SW480 (cell line): ENCODE measurements around the gene TALDO1.

Source experiments
- DNase-seq: peaks from one replicate; pipeline ENCODE4 v3.0.0-alpha.2; 2016; ENCODE audit warnings: low spot score

Gene TALDO1

DNA sequence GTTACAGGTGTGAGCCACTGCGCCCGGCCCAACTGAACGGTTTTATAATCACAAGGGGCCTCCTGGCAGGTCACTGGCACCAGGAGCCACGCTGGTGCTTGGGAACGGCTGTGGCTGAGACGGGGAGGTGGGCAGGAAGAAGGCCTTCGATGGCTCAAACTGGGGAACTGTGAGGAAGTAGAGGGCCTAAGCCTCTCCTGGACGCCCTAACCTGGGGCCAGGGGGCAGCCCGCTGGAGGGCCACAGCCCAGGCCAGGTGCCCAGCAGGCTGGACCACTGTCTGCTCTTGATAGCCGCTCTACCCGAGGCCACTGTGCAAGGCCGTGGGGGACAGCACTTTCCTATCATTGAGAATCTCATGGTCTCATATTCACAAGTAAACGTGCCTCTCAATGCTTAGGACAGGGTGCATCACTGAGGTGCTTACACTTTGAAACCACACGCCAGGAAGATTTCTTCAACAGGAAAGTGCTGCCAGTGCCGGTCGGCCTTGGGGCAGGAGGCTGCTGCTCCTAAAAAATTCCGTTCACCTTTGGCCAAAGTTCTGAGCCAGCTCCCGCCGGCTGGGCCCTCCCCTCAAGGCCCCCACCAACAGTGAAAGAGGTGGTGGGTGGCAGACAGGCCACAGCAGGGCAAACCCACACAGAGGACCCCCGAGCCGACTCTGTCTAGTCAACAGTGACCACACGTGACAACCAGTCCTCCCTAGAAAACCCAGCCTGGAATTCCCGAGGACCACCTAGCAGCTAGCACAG is 22.8 kb downstream of the TALDO1 start:
- no peak for DNase-seq

DNA sequence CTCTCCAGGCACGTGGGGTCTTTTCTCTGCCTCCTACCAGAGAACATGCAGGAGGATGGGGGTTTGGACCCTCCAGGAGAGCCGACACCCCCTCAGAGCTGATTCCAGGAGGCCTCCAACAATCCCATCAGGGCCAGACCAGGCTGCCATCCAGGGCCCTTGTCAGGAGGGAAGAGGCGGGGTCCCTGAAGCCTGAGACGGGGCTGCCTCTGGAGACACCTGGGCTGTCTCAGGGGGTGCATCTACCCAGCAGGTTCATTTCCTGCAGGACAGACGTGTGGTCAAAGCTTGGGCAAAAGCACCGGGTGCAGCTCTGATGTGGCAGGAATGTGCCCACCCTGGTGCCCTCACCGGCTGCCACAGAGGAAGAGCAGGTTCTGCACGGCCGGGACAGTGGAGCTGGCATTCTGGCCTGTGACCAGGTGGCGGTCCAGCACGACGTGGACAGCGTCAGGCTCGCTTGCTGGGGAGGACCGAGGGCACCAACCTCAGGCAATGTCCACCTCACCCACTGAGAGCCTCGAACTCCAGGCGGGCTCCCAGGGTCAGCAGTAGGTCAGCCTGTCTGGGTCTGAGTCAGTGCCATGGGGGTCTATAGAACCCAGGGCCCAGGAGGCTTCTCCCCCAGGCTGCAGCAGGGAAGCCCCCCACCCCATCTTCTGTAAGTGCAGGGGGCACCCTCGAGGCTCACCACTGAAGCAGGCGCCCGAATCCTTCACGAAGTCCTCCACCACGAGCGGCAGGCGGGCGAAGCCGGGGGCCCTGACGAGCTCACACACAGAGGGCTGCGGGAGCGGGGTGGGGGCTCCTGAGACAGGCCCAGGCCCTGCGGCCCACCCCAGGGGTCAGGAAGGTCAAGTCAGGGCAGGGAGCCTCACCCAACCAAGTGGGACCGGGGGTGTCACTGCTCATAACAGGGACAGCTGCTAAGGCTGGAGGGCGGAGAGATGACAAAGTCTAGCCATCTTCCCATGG is 23.7 kb downstream of the TALDO1 start:
- no peak for DNase-seq

DNA sequence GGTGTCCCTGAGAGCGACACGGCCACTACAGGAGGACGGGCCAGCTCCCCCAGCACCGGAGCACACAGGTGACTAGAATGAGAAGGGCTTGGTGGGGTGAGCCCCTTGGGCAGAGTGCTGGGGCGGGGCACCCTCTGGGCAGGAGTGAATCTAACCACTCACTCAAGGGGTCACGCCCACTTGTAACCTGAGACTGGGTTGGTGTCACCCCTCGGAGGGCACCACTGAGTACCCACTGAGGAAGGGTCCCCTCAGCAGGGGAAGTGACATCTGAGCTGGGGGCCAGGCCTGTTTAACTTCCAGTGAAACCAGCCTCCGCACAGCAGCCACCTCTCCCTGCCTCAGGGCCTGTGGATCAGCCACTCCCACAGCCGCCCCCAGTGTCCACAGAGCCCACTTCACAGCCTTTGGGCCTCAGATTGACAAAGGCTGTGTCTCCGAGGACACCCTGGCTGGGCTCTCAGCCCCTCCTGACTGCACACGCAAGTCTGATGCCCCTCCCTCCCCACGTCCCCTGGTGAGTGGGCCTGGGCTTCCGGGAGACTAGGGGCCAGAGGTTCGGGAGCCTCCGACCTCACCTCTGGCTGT is 24.4 kb downstream of the TALDO1 start:
- no peak for DNase-seq

DNA sequence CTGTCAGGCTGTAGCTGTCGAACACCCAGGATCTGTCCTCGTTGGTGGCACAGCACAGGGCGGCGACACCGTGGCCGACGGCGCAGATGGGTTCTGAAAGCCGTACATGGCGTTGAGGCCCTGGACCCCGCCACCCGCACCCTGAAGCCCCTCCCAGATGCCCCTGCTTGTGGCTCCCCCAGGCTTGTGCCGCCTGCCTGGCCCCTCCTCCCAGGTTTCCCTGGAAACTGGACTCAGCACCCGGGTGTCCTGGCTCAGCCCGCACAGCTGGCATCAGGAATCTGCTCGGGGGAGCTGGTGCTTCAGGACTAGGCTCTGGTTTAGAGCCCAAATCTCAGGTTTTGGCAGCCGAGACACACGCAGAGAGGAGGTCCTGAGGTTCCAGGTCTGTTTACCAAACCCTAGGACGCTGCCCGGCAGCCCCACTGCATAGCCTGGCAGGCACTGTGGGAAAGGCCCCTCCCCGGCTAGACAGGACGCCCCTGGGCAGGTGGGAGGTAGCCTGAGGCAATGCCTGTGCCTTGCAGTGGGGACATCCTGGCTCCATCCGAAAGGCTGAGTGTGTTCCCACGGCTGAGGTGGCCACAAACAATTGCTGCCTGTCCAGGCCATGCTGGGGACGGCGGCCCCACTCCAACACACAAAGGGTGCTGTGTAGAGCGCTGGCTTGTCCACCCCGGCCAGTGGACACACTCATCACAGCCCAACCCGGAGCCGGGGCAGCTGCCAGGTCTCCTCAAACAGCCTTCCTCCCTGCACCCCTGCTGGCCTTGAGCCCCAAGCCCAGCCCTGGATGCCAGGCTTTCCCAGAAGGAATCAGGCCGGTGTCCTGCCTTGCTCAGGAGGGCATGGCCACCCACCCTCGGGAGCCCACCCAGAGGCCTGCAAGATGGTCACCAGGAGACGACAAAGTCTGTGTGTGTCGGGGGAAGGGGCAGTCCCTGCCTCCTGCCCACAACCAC is 25.4 kb downstream of the TALDO1 start:
- no peak for DNase-seq

DNA sequence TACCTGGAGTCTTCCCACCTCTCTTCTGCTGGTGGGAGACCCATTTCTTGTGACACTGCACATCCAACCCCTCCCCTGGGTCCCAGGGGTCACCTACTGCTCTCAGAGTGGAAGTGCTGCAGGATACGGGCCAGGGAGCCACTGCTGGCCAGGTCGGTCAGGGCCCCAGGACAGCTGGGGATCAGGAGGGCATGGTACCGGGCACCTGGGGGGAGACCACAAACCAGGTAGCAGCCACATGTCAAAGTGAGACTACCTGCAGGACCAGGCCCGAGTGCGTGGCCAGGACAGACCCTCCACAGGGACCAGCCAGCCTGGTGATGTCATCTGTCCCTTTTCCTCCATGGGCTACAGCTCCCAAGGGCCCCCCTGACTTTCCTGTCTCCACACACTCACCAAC is 26.2 kb downstream of the TALDO1 start:
- DNase-seq: no peak

DNA sequence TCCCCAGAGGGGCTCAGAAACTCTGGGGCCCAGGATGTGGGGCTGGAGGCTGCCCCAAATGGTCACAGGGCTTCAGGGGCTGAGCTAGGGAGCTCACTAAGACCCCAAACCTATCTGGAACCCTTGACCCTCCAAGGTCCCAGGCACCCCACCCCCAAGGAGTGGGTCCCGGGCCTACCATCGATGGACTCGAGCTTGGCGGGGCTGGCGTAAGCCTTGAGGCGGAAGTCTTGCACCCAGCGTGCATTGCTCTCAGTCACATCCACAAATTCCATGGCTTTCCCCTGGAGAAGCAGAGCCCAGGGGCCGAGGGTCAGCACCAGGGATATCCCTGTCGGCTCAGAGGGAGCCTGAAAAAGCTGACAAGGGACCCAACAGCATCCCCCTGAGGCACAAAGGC is 26.6 kb downstream of the TALDO1 start:
- no peak for DNase-seq

DNA sequence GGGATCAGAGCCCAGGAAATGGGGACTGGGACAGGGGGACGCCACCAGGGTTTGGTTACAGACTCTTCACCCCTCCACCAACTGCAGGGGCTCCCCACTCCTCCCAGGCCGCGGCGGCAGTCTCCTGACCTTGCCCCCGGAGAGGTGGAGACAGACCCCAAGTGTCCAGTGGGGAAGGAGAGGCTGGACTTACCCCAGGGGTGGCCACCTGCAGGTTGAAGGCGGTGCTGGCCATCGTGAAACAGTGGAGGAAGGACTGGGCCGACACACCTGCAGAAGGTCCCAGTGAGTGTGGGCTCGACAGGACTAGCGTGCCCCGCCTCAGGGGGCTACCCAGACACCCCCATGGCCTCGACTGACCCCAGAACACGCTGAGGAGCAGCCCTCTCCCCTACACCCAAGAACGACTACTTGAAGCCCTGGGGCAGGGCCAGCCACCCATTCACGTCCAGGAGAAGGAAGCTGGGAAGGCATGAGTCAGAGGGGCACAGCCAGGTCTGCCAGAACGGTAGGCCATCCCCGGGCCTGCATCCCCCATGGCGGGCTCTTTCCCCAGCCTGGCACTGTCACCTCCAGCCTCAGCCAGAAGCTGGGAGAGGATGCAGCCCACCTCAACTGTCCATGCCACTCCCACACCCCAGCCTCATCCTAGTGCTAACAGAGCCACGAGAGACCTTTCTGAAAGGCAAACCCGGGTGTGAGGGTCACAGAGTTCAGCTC is 27.8 kb downstream of the TALDO1 start:
- no peak for DNase-seq

DNA sequence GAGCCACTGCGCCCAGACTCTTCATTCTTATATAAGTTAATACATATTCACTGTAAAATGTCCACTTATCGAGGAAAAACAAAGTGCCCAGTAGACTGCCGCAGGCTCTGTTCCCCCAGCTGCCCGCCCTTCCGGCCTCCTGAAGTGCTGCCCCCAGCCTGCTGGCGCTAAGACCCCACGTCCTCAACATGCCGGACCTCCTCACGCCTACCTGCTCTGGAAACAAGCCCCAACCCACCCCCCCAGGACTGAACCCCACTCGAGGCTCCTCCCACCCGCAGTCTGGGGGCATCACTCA is 28.9 kb downstream of the TALDO1 start:
- no peak for DNase-seq

DNA sequence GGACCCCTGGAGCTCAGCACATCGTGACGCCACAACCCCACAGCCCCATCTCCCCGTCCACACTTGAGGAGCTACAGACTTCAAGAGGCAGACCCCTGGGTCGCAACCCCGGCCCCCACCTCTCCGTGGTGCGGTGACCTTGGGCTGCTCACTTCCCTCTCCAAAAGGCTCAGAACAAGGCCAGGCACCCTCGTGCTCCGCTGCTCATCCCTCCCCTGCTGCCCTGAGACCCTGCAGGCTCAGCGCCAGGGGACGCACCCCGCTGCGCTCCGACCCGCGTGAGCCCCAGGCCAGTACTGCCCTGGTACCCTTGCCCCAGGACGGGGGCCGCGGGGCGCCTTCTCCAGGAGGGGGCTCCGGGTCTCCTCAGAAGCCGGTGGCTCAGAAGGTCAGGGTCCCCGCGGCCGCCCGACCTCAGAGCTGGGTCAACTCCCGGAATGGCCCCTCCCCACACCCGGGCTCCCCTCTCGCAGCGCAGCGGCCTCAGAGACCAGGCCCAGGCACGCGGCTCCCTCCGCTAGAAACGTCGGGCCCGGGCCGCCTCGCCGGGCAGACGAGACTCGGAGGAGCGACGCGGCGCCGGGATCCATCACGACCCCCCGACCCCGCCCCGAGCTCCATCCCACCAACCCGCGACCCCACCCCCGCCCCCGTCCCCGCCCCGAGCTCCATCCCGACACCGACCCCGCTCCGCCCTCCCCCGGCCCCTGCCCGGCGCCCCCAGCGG is 29.5 kb downstream of the TALDO1 start:
- DNase-seq: no peak

DNA sequence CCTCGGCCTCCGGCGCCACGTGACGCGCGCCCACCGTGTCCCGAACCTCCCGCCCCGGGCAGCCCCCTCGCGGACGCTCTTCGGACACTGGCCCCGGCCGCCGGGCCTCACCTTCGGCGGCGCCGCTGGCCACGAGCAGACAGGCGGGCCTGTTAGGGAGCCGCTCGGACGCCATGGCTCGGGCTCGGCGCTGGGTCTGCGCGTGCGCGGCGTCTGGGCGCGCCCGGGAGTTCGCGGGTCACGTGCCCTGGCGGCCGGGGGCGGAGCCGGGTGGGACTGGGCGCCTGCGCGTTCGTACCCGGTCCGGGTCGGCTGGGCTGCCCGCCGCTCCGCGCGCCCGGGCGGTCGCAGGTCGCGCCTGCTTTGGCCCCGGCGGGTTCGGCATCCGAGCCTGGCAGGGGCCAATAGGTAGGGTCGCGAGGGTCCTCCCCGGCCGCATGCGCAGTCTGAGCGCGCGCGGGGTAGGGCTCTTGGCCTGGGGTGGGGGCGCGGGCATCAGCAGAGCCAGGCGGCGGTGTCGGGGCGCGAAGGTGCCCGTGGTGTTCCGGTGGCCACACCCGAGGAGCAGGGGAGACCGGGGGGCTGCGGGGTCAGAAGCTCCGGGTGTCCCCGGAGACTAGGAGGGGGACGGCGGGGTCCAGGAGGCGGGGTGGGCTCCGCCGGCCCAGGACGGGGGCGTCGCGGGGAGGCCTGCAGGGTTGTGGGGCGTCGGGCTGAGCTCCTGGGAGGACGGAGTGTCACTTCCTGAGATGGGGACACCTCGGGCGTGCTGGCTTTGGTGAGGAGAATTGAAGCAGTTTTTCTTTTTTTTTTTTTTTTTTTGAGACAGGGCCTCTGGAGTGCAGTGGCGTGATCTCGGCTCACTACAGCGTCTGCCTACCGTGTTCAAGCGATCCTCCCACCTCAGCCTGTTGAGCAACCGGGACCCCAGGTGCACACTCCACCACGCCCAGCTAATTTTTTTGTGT is 30.3 kb downstream of the TALDO1 start, which contains the start of gene GATD1:
TSS of gene GATD1 (minus strand) at position 200 of the 968 bp plus-strand sequence. CDS start at position 175, 25 bp downstream.
- peak; percentile 77 for DNase-seq

DNA sequence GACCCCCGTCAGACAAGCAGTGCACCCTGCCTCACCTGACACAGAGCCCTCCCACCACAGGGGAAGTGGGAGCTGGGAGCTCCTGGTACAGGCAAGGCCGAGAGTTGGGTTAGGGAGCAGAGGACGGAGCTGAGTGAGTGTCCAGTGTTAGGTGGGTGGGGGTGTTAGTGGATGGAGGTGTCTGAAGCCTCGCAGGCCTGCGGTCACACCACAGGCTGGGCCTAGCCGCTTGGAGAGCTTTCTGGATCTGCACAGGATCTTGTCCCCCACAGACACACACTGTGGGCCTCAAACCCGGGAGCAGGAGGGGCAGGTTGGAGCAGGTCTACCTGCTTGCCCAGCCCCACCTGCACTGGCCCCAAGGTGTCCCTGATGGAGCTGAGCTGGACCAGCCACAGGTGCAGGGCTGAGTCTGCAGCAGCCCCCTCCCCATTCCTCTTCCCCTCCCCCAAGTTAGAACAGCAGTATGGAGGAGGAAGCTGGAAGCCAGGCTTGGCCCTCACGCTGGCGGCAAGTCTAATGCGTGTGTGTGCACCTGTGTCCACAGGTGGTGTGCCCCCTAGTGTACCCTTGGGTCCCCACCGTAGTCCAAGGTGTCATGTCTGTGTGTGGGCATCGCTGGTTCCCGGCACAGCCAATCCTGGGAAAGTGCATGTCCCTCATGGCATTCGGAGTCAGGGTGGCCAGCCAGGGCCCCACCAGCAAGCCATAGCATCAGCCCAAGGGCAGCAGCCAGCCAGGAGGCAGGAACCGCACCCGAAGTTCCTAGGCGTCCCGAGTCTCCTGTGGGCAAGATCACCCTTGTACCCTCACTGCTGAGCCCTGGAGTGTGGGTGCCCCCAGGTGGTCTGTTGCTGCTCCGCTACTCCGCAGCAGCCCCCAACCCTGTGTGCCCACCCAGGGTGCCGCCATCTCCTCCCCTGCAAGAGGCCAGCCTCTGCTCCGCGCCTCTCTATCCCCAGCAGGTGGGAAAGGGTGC is 32.0 kb downstream of the TALDO1 start:
- DNase-seq: no peak

DNA sequence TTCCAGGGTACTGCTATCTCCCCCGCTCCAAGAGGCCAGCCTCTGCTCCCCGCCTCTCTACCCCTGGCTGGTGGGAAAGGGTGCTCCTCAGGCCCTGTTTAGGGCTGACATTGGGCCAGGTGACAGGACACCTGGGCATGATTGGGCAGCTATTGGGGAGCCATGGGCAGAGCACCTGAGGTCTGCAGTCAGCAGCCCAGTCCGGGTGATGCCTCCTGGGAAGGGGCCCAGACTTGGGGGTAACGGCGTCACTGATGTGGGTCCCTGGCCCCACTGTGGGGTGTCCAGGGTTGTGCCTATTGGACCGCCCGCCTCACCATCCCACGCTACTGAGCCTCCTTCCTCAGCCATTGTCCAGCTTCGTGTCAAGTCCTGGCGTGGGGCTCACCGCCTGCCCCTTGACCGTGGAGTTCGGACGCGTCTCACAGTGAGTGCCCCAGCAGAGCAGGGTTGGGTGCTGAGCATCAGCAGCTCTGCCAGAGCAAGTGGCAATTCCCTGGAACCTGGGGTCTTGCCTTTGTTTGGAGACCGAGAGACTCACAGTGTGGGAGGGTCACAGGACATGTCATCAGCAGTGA is 32.8 kb downstream of the TALDO1 start:
- no peak for DNase-seq

DNA sequence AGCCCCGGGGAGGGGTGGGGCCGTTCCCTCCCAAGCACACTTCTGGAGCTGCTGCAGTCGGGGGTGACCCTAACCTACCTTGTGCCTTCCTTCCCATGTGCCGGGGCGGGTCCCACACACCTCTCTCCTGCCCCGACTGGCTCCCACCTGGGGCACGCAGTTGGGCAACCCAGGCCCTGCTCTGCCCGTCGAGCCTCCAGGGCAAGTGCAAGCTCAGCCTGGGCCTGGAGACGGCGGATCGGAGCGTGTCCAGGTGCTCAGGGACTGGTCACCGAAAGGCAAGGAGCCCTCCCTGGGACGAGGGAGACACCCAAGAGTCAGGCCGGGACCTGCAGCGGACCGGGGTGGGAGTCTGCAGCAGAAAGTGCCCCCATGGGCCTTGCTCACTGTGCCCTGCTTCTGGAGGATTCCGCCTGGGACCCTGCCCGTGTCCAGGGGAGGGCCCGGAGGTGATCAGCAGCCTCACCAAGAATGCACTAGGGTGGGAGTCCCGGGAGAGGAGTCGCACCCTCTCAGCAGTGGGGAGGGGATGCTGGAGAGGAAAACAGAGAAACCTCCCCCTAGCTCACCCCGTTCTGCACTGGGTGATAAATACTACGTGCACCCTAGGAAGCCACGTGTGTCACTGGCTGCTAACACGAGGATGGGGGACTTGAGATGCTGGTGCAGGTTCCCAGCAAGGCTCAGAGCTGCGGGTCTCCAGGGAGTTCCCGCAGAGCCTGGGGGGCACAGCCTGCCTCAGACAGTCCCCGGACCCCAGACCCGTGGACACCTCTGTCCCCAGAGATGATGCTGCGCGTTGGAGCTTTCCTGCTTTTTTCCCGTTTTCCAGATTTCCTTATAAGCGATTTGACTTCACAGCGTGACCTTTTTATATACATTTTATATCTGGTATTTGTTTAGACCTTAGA is 35.3 kb downstream of the TALDO1 start:
- no peak for DNase-seq

DNA sequence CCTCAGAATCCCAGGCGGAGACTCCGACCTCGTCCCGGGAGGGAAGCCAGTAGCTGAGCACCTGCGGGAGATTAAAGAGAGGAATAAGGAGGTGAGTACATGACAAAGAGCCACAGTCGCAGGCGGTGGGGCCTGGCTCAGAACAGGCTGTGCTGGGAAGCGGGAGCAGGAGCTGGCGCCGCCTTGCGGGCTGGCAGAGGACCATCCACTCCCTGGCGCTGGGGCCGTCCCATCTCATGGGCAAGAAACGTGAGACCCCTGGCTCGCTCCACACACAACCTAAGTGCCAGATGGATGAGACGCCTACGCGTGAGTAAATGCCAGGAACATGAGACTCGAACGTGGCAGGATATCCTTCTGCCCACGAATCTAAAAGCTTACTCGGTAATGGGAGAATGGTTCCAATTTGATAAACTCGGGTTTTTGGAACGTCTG is 36.3 kb downstream of the TALDO1 start:
- DNase-seq: no peak

DNA sequence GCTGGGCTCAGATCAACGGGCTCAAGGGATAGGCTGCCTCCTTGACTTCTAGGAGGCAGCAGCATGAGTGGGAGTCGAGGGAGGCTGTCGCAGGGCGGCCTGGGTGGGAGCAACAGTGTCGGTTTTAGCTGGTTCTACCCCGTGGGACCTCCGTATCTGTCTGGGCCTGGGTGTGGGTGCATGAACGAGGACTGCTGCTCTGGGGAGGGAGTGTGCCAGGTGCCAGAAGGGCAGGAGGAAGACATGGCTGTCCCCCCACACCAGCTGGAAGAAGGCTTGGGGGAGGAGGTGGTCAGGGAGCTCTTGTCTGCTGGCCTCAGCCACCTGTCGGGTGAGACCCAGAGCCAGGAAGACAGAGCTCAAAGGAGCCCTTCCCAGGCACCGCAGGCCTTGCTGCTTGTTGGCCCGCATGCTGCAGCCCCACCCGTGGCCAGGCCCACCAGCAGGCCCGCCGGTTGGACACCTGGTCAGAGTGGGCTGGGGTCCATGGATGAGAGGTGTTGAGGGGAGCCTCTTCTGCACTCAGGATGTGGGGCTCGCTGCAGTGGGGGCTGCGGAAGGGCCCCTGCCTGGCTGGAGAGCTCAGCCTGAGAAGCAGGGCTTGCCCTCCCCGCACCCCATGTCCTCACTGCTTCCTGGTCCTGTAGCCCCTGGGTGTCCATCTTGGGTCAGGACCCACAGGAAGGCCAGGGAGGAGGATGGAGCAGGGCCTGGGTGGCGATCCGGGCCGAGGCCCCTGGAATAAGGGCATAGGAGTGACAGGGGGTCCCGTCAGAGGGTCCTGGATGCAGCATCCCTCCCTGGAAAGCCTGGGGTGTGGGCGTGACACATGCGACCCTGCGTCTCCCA is 39.2 kb downstream of the TALDO1 start:
- DNase-seq: no peak
